Mesenchymal stem cell (in vitro differentiated cells and primary cell): ENCODE data around the gene SYT9.

Source experiments
- DNase-seq: peaks from one replicate; pipeline ENCODE4 v3.0.0-alpha.2; 2013
- H2AFZ ChIP-seq: one replicate; pipeline ENCODE4 v1.6.1; 2013; ENCODE audit warnings: low read depth, mild to moderate bottlenecking, control low read depth, inconsistent platforms, low read length, moderate library complexity
- H2AK5ac ChIP-seq: 2 replicates; pipeline ENCODE4 v1.6.1; 2013; ENCODE audit warnings: low read length, moderate library complexity, mild to moderate bottlenecking, inconsistent platforms; ENCODE audit not compliant: severe bottlenecking
- H2BK120ac ChIP-seq: one replicate; pipeline ENCODE4 v1.6.1; 2013; ENCODE audit warnings: low read depth, mild to moderate bottlenecking, inconsistent platforms, low read length, moderate library complexity
- H2BK12ac ChIP-seq, 2 experiments: one replicate each; pipeline ENCODE4 v1.6.1; 2013; ENCODE audit warnings: inconsistent platforms in 2 of 2, low read length in 2 of 2, mild to moderate bottlenecking in 2 of 2, moderate library complexity in 2 of 2, control low read depth in 1 of 2
- H2BK15ac ChIP-seq: one replicate; pipeline ENCODE4 v1.6.1; 2013; ENCODE audit warnings: mild to moderate bottlenecking, low read depth, inconsistent platforms; ENCODE audit not compliant: poor library complexity, severe bottlenecking
- H2BK5ac ChIP-seq: 2 replicates; pipeline ENCODE4 v1.6.1; 2013; ENCODE audit warnings: low read depth, mild to moderate bottlenecking, low read length, control low read depth, inconsistent platforms; ENCODE audit not compliant: poor library complexity, severe bottlenecking
- H3K14ac ChIP-seq, 2 experiments: one replicate each; pipeline ENCODE4 v1.6.1; 2013; ENCODE audit warnings: inconsistent platforms in 2 of 2, low read length in 2 of 2, control low read depth in 1 of 2, mild to moderate bottlenecking in 1 of 2, moderate library complexity in 1 of 2
- H3K18ac ChIP-seq, 2 experiments: one replicate each; pipeline ENCODE4 v1.6.1; 2013; ENCODE audit warnings: inconsistent platforms in 2 of 2, low read length in 2 of 2, control low read depth in 1 of 2, low read depth in 1 of 2, mild to moderate bottlenecking in 1 of 2
- H3K23ac ChIP-seq, 2 experiments: one replicate each; pipeline ENCODE4 v1.6.1; 2013; ENCODE audit warnings: inconsistent platforms in 2 of 2, low read length in 2 of 2, mild to moderate bottlenecking in 2 of 2, moderate library complexity in 2 of 2, control low read depth in 1 of 2
- H3K27ac ChIP-seq: 2 replicates; pipeline ENCODE4 v1.5.1; 2013; ENCODE audit warnings: mild to moderate bottlenecking, moderate library complexity, low read length, control low read depth, inconsistent platforms; ENCODE audit not compliant: poor library complexity, severe bottlenecking
- H3K27me3 ChIP-seq, 2 experiments: 2 replicates each; pipeline versions ENCODE4 v1.6.1 to v1.7.0; 2013; ENCODE audit warnings: low read length in 2 of 2, mild to moderate bottlenecking in 2 of 2, moderate library complexity in 2 of 2, control low read depth in 1 of 2, inconsistent platforms in 1 of 2; ENCODE audit not compliant: control insufficient read depth in 1 of 2, insufficient read depth in 1 of 2
- H3K36me3 ChIP-seq, 2 experiments: 2 replicates each; pipeline versions ENCODE4 v1.6.1 to v1.7.0; 2013; ENCODE audit warnings: low read length in 2 of 2, control low read depth in 1 of 2, inconsistent platforms in 1 of 2, low read depth in 1 of 2, mild to moderate bottlenecking in 1 of 2; ENCODE audit not compliant: insufficient read depth in 2 of 2, control insufficient read depth in 1 of 2
- H3K4ac ChIP-seq, 2 experiments: one replicate each; pipeline ENCODE4 v1.6.1; 2013; ENCODE audit warnings: inconsistent platforms in 2 of 2, low read length in 2 of 2, mild to moderate bottlenecking in 2 of 2, moderate library complexity in 2 of 2, control low read depth in 1 of 2, low read depth in 1 of 2
- H3K4me1 ChIP-seq: 2 replicates; pipeline ENCODE4 v1.6.1; 2013; ENCODE audit warnings: low read depth, low read length, control low read depth; ENCODE audit not compliant: control insufficient read depth, insufficient read depth
- H3K4me2 ChIP-seq: 2 replicates; pipeline ENCODE4 v1.6.1; 2013; ENCODE audit warnings: low read length, mild to moderate bottlenecking, inconsistent platforms; ENCODE audit not compliant: poor library complexity, severe bottlenecking
- H3K4me3 ChIP-seq, 2 experiments: 2 replicates each; pipeline versions ENCODE4 v1.5.1 to v1.7.0; 2013; ENCODE audit warnings: low read length in 2 of 2, mild to moderate bottlenecking in 2 of 2, control low read depth in 1 of 2, low read depth in 1 of 2; ENCODE audit not compliant: insufficient read depth in 1 of 2
- H3K79me1 ChIP-seq: replicated peaks from 2 replicates; pipeline ENCODE4 v1.6.1; 2013; ENCODE audit warnings: mild to moderate bottlenecking, control low read depth, low read length, inconsistent platforms; ENCODE audit not compliant: poor library complexity, severe bottlenecking
- H3K9ac ChIP-seq: 2 replicates; pipeline ENCODE4 v1.7.0; 2013; ENCODE audit warnings: mild to moderate bottlenecking, low read length, moderate library complexity
- H3K9me3 ChIP-seq: 2 replicates; pipeline ENCODE4 v1.7.0; 2013; ENCODE audit warnings: mild to moderate bottlenecking, low read length; ENCODE audit not compliant: control insufficient read depth
- H4K8ac ChIP-seq: one replicate; pipeline ENCODE4 v1.6.1; 2013; ENCODE audit warnings: inconsistent platforms, mild to moderate bottlenecking, low read length, moderate library complexity
- H4K91ac ChIP-seq: one replicate; pipeline ENCODE4 v1.6.1; 2013; ENCODE audit warnings: mild to moderate bottlenecking, low read length, inconsistent platforms
- WGBS: methylation state at CpG from one replicate; pipeline ENCODE4 v1.1.7; 2013; ENCODE audit warnings: mixed read lengths; 5-methylcytosine and 5-hydroxymethylcytosine counted together

The SYT9 gene

GRCh38 chr11:7219491-7219890, 32.2 kb upstream of the SYT9 start:
- Histone ChIP-seq H3K27me3 (peaks cover 3 to 15% of the 10 kb centered on the region in 2 experiments), H4K8ac (no peak overlapping the region), H2AK5ac (no peak overlapping the region), H3K14ac (no peak overlapping the region), H3K18ac (no peak overlapping the region), H2AFZ (no peak overlapping the region), H3K4me2 (no peak overlapping the region), H3K36me3 (no peaks in the 10 kb centered on the region), H3K9ac (no peak overlapping the region), H3K9me3 (no peaks in the 10 kb centered on the region), H3K4me3 (no peak overlapping the region), H2BK120ac (no peak overlapping the region), H3K79me1 (no peaks in the 10 kb centered on the region), H4K91ac (no peak overlapping the region), H3K4ac (no peak overlapping the region), H2BK15ac (no peak overlapping the region), H2BK12ac (no peak overlapping the region), H3K23ac (no peak overlapping the region), H2BK5ac (no peak overlapping the region), H3K27ac (no peak overlapping the region), H3K4me1 (no peaks in the 10 kb centered on the region)
- no peak for DNase-seq

GRCh38 chr11:7220636-7221035, 31.1 kb upstream of the SYT9 start:
- no peaks in the 10 kb centered on the region for H3K9me3 ChIP-seq
- H3K4ac ChIP-seq, result no peak overlapping the region
- no peak overlapping the region for H2AFZ ChIP-seq
- no peaks in the 10 kb centered on the region for H3K79me1 ChIP-seq
- no peak overlapping the region for H4K8ac ChIP-seq
- no peak overlapping the region for H4K91ac ChIP-seq
- H3K14ac ChIP-seq, result no peak overlapping the region
- no peak for DNase-seq
- H3K18ac ChIP-seq, result no peak overlapping the region
- H2AK5ac ChIP-seq, result no peak overlapping the region
- H3K9ac ChIP-seq, result no peak overlapping the region
- H3K4me3 ChIP-seq, result no peak overlapping the region
- H3K36me3 ChIP-seq, result no peaks in the 10 kb centered on the region
- no peak overlapping the region for H2BK15ac ChIP-seq
- 47% methylated on average over 3 of the region's 3 CpGs for WGBS
- H3K27ac ChIP-seq, result no peak overlapping the region
- H3K4me2 ChIP-seq, result no peak overlapping the region
- no peak overlapping the region for H3K23ac ChIP-seq
- peaks cover 3 to 22% of the 10 kb centered on the region in 2 experiments for H3K27me3 ChIP-seq
- no peak overlapping the region for H2BK120ac ChIP-seq
- H2BK12ac ChIP-seq, result no peak overlapping the region
- H3K4me1 ChIP-seq, result no peaks in the 10 kb centered on the region
- no peak overlapping the region for H2BK5ac ChIP-seq

DNA sequence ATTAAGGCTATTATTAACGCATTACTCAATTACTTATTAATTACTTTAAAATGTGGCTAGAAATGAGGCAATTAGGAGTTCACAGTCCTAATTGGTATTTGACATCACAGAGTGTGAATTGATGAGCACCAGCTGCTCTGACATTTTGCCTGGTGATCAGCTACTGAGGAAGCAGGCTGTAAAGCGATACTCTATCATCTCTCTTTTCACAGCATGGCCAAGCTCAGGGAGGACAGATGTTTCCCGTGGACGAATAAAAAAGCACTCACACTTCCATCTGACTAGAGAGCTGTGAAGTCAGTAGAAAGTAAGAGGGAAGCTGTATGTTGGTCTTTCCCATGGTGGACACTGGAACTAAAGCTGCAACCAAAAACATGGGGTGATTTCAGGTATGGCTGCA, 29.1 kb upstream of the SYT9 start:
- Histone ChIP-seq H2BK15ac (no peak overlapping the region), H2AK5ac (no peak overlapping the region), H2BK12ac (no peak overlapping the region), H3K14ac (no peak overlapping the region), H3K27me3 (peaks cover 3 to 22% of the 10 kb centered on the region in 2 experiments), H3K4ac (no peak overlapping the region), H3K79me1 (no peaks in the 10 kb centered on the region), H3K9me3 (no peaks in the 10 kb centered on the region), H3K4me1 (no peaks in the 10 kb centered on the region), H3K23ac (no peak overlapping the region), H3K27ac (no peak overlapping the region), H3K9ac (no peak overlapping the region), H3K4me3 (no peak overlapping the region), H3K36me3 (no peaks in the 10 kb centered on the region), H2BK5ac (no peak overlapping the region), H2AFZ (no peak overlapping the region), H3K18ac (no peak overlapping the region), H2BK120ac (no peak overlapping the region), H4K8ac (no peak overlapping the region), H4K91ac (no peak overlapping the region), H3K4me2 (no peak overlapping the region)
- no peak for DNase-seq
- 56% methylated on average over 2 of the region's 4 CpGs for WGBS

- Histone ChIP-seq H3K79me1 (no peaks in the 10 kb centered on the region), H4K8ac (no peak overlapping the region), H3K23ac (no peak overlapping the region), H2BK120ac (no peak overlapping the region), H2BK12ac (no peak overlapping the region), H3K18ac (no peak overlapping the region), H4K91ac (no peak overlapping the region), H2BK15ac (no peak overlapping the region), H3K4me2 (no peak overlapping the region), H3K9me3 (no peaks in the 10 kb centered on the region), H3K27ac (no peak overlapping the region), H3K14ac (no peak overlapping the region), H3K36me3 (no peaks in the 10 kb centered on the region), H2BK5ac (no peak overlapping the region), H3K27me3 (peaks cover 4 to 27% of the 10 kb centered on the region in 2 experiments), H3K4me3 (no peak overlapping the region), H3K9ac (no peak overlapping the region), H2AK5ac (no peak overlapping the region), H3K4ac (no peak overlapping the region), H3K4me1 (no peaks in the 10 kb centered on the region), H2AFZ (no peak overlapping the region)
- no peak for DNase-seq
- WGBS, result 55% methylated on average over 3 of the region's 5 CpGs
Measured at GRCh38 chr11:7239877-7240276, 11.8 kb upstream of the SYT9 start.
